Esophagus squamous epithelium (tissue), 5 donors: ENCODE results near the gene ACAP3. TPM values are rescaled to one million over a fixed set of nuclear protein-coding genes. Genes with fewer than 3 reads are reported as not detected.

Source experiments
- DNase-seq: peaks from one replicate; lab custom pipeline; 2025; lab: John Stamatoyannopoulos, UW
- H3K27ac ChIP-seq, 4 donors: fragments of 200-600 bp; sonication (generic); one replicate each; pipeline ENCODE4 v1.5.1; 2016 to 2019; ENCODE audit warnings: mild to moderate bottlenecking in 1 of 4
- H3K27me3 ChIP-seq, 4 donors: fragments of 200-600 bp; sonication (generic); 1 replicate in 3 of 4; 2 replicates in 1 of 4; pipeline versions ENCODE4 v1.5.1 to v1.6.0; 2017 to 2021; ENCODE audit warnings: antibody characterized with exemption in 1 of 4
- H3K36me3 ChIP-seq, 3 donors: fragments of 200-600 bp; sonication (generic); one replicate each; pipeline ENCODE4 v1.5.1; 2016 to 2019
- H3K4me1 ChIP-seq, 3 donors: fragments of 200-600 bp; sonication (generic); one replicate each; pipeline ENCODE4 v1.5.1; 2017 to 2019
- H3K4me3 ChIP-seq, 4 donors: fragments of 200-600 bp; sonication (generic); 1 replicate in 3 of 4; 2 replicates in 1 of 4; pipeline ENCODE4 v1.5.1; 2016 to 2019; ENCODE audit warnings: mild to moderate bottlenecking in 2 of 4, moderate library complexity in 1 of 4
- H3K9me3 ChIP-seq, 3 donors: fragments of 200-600 bp; sonication (generic); one replicate each; pipeline ENCODE4 v1.5.1; 2016 to 2019
- CTCF ChIP-seq, 6 experiments: fragments of 450-650 bp in 4 of 6; fragments of 200-600 bp in 2 of 6; sonication (generic) in 2 of 6; IDR thresholded peaks; one replicate each; pipeline ENCODE4 v1.5.1; 2016 to 2019; ENCODE audit warnings: antibody characterized with exemption in 6 of 6, mild to moderate bottlenecking in 4 of 6, moderate library complexity in 4 of 6
- POLR2A ChIP-seq, 4 donors: fragments of 450-650 bp; IDR thresholded peaks; one replicate each; pipeline ENCODE4 v1.6.1; 2017; ENCODE audit warnings: antibody characterized with exemption in 4 of 4, mild to moderate bottlenecking in 4 of 4, moderate library complexity in 3 of 4
- WGBS, 2 donors: methylation state at CpG; one replicate each; pipeline ENCODE4 v1.1.5; 2018; 5-methylcytosine and 5-hydroxymethylcytosine counted together
- intact Hi-C: fragments of 100-400 bp; cut with DNase I; formaldehyde crosslinking; loops from one replicate; pipeline ENCODE4 v1.15.0; 2022
- total RNA-seq, 4 donors: library from RNA; depleted of rRNA; stranded (reverse); fragments of >200 nt; gene quantifications; one replicate each; pipeline ENCODE4 v1.1.0, GENCODE V29; 2016
- donor health status: DM: yes; HTN: yes; CAD: no.

Gene ACAP3
- total RNA-seq, 4 donors from 2014 or later = 36.4 to 66.7 (median 56.9) TPM

GRCh38 chr1:1264868-1265272 is 42.9 kb downstream of the ACAP3 start:
- intact Hi-C loops = no loop called here
- peaks cover 15 to 92% (median 32%) of the 10 kb centered on the region in 3 donors for H3K36me3 ChIP-seq
- DNase-seq = no peak
- peaks cover 0 to 31% (median 0%) of the 10 kb centered on the region in 3 donors for H3K4me1 ChIP-seq
- no peak overlapping the region for H3K27ac ChIP-seq
- H3K4me3 ChIP-seq = no peak overlapping the region
- WGBS, 2 donors = 73 to 79% methylated on average over 9 to 10 of the region's 10 CpGs
- H3K9me3 ChIP-seq = no peaks in the 10 kb centered on the region
- peak in 1 of 6 experiments; percentile 30 for TF ChIP-seq CTCF (IDR thresholded peaks at IDR 0.05)
- no peak for TF ChIP-seq POLR2A (IDR thresholded peaks at IDR 0.05)
- H3K27me3 ChIP-seq = no peaks in the 10 kb centered on the region

GRCh38 chr1:1264026-1264425 is 43.7 kb downstream of the ACAP3 start:
- Histone ChIP-seq H3K27ac (no peak overlapping the region), H3K9me3 (no peaks in the 10 kb centered on the region), H3K4me3 (no peak overlapping the region), H3K4me1 (peaks cover 0 to 34% (median under 1%) of the 10 kb centered on the region in 3 donors), H3K27me3 (no peaks in the 10 kb centered on the region), H3K36me3 (peaks cover 15 to 100% (median 33%) of the 10 kb centered on the region in 3 donors)
- 90 to 94% methylated on average over 8 to 9 of the region's 9 CpGs for WGBS, 2 donors
- no peak for TF ChIP-seq CTCF (IDR thresholded peaks at IDR 0.05)
- no peak for TF ChIP-seq POLR2A (IDR thresholded peaks at IDR 0.05)
- intact Hi-C loops = no loop called here
- no peak for DNase-seq

- TF ChIP-seq CTCF (IDR thresholded peaks at IDR 0.05) (no peak), POLR2A (IDR thresholded peaks at IDR 0.05) (no peak)
- Histone ChIP-seq H3K4me3 (no peak overlapping the region), H3K4me1 (peaks cover 7 to 40% (median 7%) of the 10 kb centered on the region in 3 donors), H3K27me3 (no peaks in the 10 kb centered on the region), H3K36me3 (peaks cover 15 to 100% (median 33%) of the 10 kb centered on the region in 3 donors), H3K9me3 (no peaks in the 10 kb centered on the region), H3K27ac (no peak overlapping the region)
- intact Hi-C loops = no loop called here
- no peak for DNase-seq
- 75 to 91% methylated on average over 4 to 5 of the region's 8 CpGs for WGBS, 2 donors
These were observed 45.0 kb downstream of the ACAP3 start for GRCh38 chr1:1262758-1263157.

GRCh38 chr1:1262071-1262470 is 45.7 kb downstream of the ACAP3 start:
- WGBS, 2 donors = 95% methylated on average over 9 to 17 of the region's 17 CpGs
- no peak for DNase-seq
- Histone ChIP-seq H3K9me3 (no peaks in the 10 kb centered on the region), H3K4me1 (peaks cover 7 to 40% (median 7%) of the 10 kb centered on the region in 3 donors), H3K4me3 (no peak overlapping the region), H3K27me3 (no peaks in the 10 kb centered on the region), H3K27ac (no peak overlapping the region), H3K36me3 (peaks cover 16 to 100% (median 27%) of the 10 kb centered on the region in 3 donors)
- intact Hi-C loops = no loop called here
- TF ChIP-seq POLR2A (IDR thresholded peaks at IDR 0.05) (no peak), CTCF (IDR thresholded peaks at IDR 0.05) (no peak)

GRCh38 chr1:1260843-1261560 is 46.7 kb downstream of the ACAP3 start:
- WGBS, 2 donors = 48 to 65% methylated on average over 13 to 14 of the region's 16 CpGs
- peaks cover 18 to 100% (median 27%) of the 10 kb centered on the region in 3 donors for H3K36me3 ChIP-seq
- H3K9me3 ChIP-seq = no peaks in the 10 kb centered on the region
- DNase-seq = no peak
- H3K27ac ChIP-seq = no peak overlapping the region
- TF ChIP-seq CTCF (IDR thresholded peaks at IDR 0.05) = no peak
- TF ChIP-seq POLR2A (IDR thresholded peaks at IDR 0.05) = no peak
- no peak overlapping the region for H3K4me3 ChIP-seq
- intact Hi-C loops = no loop called here
- peaks cover 7 to 40% (median 7%) of the 10 kb centered on the region in 3 donors for H3K4me1 ChIP-seq
- H3K27me3 ChIP-seq = no peaks in the 10 kb centered on the region
